Measurements from ENCODE around the gene PANK1.
"Not testable (repeated sequence)": the region's sequence is repeated elsewhere in the genome, so short reads cannot be mapped to it uniquely, and the experiment has no call there.

The PANK1 gene

DNA sequence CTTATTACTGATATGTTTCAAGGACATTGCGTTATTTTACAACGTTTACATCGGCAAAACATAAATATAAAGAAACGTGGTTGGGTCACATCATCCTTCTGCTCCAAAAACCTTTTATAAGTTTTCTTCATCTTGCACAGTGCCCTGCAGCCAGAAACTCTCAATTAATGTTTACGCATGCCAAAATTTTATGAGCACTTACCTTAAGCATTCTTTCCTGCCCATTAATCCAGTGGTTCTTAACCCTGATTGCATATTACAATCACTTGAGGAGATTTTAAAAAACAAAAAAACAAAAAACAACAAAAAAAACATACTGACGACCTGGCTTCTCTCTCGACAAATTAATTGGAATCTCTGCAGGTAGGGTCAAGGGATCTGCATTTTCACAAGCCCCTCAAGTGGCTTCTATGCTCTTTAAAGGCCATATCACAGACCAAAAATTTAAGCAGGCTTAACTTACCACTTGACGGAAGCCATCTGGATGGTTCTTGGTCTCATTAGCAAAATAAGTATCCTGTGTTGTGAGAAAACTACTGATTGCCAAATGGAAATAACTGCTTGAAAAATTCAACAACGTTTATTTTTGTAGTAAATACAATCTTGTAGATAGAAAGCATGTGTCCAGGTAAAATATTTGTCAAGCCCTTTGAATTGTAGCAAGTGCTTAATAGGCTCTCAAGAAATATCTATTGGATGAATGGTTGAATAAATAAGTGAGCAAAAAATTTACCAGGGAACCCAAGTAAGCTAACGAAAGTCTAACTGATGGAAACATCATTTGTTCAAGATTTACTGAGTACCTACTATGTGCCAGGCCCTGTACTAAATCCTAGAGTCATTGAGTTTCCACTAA, 78.7 kb downstream of the PANK1 start:
- DNase-seq: no peak

DNA sequence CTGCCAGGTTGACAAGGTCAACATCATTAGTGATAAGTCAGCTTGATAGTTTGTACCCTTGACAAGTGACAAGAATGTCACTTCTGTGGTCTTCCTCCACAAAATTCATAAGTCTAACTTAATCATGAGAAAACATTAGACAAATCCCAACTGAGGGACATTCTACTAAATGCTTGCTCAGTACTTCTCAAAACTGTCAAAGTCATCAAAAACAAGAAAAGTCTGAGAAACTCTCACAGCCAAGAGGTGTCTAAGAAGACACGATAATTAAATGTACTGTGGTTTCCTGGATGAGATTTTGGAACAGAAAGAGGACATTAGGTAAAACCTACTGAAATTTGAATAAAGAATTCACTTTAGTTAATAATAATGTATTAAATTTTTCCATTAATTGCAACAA, 79.9 kb downstream of the PANK1 start:
- no peak for DNase-seq

DNA sequence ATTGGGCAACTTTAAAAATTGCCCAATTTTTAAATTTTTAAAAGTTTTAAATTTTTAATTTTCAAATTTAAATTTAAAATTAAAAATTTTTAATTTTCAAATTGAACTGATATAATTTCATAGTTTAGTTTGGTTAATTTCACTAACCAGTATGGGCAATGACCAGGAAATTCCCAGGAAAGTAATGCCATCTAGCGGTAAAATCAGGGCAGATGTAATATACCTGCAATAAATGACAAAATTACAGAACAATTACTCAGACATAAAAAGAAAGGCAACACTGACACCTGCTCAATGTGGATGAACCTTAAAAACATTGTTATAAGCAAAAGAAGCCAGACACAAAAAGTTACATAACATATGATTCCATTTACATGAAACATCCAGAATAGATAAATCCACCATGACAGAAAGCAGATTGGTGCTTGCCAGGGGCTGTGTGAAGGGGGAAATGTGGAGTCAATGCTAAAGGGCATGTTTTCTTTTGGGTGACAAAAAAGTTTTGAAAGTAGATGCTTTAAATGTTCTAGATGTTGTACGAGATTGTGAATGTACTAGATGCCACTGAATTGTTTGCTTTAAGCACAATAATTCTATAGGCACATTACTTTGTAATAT, 81.1 kb downstream of the PANK1 start:
- no peak for DNase-seq

DNA sequence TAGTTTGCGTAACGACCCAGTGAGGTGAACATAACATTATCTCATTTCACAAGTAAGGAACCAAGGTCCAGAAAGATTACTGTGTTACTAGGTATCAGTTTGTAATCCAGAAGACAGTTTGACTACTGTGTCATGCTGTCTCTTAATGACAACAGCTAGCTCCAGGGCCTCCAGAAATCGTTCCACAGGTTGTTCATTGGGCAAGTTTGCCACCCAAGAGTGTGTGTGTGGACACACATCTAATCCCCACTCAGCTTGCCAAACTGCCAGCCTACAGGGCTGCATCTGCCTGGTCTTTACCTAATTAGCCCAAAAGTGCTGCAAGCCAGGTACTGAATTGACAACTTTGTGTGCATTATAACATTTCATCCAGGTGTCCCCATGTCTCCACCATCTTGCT, 81.7 kb downstream of the PANK1 start:
- DNase-seq: no peak

DNA sequence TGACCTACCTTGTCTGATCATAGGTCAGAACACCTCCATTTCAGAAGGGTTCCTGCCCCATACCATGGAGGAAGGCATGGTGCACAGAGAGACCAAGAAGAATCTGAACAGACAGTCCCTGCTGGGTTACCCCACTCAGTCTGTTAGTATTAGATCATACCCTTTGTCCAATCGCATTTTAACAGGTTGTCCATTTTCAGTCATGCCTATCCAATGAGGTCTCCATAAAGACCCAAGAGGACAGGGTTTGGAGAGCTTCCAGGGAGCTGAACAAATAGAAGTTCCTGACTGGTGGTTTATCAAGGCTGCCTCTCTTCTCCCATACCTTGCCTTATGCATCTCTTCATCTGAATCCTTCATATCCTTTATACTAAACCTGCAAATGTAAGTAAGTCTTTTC, 88.4 kb downstream of the PANK1 start:
- no peak for DNase-seq

DNA sequence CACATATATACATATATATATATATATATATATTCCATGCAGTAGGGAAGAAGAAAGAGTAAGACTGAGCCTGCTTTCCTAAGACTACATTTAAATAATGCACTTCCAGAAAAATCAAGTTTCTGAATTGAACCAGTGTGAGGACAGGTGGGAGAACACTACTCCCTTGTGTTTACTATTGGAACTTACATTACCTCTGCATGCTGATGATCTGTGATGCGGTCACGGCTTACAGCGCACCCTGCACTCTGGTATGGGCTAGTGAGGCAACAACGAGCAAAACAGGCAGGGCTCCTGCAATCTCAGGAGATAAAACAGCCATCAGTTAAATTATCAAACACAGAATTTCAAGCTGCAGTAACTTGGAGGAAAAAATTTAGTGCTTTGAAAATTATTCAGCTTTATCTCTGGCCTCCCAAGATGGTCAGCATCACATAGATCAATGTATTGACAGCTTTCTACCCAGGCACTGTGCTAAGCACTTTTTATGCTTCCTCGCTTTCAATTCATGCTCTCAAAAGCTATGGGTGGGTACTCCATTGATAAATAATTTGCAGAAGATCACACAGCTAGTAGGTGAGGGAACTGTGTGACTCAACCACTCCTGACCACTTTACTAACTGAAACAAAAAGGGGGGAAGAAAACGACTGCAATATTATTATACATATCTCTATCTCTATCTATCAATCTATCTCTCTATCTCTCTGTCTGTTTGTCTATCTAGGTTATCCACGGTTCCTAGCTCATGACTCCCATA, 89.2 kb downstream of the PANK1 start:
- no peak for DNase-seq

DNA sequence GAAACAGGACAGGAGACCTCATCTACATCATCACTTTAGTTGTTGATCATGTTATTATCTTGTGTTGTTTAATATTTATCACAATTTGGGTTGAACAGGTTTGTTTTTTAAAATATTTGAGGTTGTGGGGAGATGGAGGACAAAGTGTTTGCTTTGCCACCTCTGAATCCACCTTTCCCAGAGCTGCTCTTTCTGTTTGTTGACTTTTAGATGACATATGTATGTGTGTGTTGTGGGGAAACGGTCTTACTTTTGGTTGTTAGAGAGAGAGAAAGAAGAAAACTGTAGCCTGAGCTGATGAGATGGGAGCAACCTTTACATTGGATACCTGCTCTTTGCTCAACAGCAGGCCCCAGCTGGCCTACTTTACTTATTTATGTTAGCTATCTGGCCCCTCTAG, 90.6 kb downstream of the PANK1 start:
- DNase-seq: no peak

DNA sequence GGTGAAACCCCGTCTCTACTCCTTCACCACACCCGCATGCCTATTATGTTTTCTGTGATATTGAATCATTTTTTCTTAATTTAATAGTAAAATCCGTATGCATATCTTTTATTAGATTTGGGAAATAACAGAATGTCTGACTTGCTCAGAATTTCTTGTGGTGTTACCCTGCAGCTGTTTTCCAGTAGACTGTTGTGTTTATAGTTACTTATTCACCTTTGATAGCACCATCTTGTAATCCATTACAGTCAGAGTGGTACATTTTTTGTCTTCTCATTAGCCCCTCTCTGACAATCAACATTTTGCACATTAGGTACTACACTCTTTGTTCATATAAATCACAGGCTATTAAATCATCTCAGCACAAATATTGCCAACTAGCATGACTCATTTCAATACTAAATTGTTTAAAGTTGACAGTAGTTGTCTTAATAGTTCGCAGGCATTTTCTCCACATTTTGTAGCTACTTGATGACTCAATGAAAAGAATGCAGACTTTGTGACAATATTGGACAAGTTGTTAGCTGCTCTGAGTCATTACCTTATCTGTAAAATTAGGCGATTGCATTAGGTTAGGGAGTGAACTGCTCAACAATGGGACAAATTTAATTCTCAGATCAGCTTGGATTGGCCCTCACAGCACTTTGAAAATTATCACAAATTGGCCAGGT, 91.8 kb downstream of the PANK1 start:
- DNase-seq: no peak

DNA sequence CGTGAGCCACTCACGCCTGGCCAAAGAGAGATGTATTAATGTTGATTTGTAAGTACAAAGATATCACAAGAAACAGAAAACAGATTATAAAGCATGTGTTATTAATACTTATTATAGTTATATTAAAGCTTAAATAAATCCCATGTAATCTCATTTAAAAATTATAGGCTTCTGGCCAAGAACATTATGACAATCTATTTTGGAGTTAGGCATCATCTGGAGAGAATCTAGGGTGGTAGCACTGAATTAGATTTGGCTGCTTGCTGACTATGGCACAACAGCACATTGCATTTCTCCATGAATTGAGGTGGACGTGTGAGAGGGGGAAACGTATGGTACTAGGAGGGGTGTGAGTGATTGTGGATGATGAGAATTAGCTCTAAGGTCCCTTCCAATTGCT, 92.8 kb downstream of the PANK1 start:
- DNase-seq: no peak

DNA sequence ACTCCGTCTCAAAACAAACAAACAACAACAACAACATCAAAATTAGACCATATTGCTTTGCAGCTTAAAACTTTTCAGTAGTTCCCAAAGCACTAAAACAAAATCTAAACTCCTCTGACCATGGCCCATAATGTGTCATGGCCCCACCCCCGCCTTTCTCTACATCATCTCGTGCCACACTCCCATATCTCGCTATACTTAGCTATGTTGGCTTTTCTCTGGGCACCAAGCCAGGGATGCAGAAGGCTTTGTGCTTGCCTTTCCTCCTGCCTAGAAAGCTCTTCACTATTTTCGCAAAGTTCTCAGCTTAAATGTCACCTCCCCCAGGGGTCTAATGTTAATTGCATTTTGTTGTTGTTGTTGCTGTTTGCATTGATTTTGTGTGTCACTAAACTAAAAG, 94.5 kb downstream of the PANK1 start:
- no peak for DNase-seq

DNA sequence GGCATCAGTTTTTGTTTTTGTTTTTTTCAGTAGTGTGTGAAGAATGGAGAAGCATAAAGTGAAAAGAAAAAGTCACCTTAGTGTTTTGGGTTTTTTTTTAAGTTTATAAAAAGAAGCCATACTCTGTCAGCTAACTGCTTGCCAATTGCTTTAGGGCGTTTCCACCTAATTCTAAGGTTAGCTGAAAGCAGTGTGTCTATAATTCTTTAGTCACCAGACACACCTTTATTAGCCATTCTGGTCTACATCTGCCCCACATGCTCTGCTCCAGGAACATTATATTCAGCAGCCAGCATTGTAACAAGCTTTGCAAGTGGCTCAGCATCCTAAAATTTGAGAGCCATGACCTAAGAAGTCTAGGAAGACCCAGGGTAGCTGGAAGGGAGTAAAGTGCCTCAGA, 95.5 kb downstream of the PANK1 start:
- DNase-seq: no peak

DNA sequence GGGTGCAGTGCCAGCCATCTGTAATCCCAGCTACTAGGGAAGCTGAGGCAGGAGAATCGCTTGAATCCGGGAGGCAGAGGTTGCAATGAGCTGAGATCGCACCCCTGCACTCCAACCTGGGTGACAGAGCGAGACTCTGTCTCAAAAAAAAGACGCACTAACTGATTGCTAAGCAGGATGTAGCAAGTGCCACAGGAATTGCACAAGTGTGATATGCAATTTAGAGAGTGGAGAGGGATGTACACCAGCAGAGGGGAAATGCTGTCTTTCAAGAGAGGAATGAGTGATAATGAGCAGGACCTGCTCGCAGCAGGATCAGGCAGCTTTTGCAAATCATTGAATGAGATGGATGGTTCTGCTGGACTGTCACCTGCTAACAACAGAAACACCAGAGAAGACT, 96.4 kb downstream of the PANK1 start:
- no peak for DNase-seq

DNA sequence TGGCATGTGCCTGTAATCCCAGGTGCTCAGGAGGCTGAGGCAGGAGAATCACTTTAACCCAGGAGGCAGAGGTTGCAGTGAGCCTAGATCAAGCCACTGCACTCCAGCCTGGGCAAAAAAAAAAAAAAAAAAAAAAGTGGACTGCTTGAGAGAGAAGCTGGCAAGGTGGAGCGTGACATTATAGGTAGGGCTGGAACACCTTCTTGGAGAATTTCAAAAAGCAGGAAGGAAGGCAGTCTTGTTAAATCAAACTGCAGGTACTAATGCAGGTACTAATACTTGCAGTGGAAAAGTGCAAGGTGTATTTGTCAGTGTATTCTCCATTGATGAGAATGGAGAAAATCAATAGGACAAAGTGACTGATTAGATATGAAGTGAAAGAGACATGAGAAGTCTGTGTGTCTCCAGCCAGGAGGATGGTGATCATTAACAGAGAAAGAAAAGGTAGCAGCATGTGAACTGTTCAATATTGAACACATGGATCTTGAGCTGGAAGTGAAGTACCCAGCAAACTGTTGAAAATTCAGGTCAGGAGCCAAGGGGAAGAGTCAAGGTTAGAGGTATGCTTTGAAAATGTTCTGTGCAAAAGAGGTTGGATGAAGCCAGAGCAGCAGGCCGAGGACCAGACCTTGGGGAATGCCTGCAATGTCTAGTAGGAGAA, 97.1 kb downstream of the PANK1 start:
- no peak for DNase-seq

DNA sequence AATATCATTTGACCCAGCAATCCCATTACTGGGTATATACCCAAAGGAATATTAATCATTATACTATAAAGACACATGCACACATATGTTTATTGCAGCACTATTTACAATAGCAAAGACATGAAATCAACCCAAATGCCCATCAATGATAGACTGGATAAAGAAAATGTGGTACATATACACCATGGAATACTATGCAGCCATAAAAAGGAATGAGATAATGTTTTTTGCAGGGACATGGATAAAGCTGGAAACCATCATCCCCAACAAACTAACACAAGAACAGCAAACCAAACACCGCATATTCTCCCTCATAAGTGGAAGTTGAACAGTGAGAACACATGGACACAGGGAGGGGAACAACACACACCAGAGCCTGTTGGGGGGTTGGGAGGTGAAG, 98.4 kb downstream of the PANK1 start:
- DNase-seq: not testable (repeated sequence)

DNA sequence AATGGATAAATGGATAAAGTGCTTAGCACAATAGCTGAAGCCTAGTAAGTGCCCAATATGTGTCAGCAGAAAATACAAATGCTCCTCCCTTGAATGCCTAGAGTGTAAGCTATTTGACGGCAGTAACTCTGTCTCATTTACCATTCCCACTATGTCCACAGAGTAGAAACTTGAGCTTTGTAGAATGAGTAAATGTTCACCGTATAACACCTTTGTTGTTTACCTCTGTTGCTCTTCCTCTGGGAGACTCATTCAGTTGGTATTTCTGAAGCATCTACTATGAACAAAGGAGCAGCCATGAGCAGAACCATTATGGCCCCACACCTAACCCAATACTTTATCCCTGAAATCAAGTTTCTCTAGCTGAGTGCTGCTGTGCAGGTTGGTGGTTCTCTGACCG, 101.2 kb downstream of the PANK1 start:
- no peak for DNase-seq

DNA sequence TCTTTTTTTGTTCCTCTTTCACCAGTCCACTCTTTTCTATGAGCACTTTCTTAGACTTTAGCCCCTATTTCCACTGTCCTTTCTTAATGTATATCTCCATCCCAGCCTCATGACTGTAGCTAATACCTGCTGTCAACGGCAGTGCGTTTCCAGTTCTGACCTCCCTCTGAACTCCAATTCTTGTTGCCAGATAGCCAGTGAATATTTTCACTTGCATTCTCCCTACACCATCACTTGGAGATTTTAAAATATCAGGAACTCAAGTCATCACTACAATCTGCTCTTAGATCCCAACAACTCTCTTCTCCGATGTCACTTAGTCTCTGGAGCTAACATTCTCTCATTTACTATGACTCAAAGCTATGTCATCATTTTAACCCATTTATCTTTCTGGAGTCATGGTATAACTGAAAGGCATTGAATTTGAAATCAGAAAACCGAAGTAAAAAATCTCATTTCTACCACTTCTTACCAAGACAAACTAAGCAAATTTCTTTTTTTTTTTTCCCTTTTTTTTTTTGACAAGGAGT, 104.6 kb downstream of the PANK1 start:
- no peak for DNase-seq

DNA sequence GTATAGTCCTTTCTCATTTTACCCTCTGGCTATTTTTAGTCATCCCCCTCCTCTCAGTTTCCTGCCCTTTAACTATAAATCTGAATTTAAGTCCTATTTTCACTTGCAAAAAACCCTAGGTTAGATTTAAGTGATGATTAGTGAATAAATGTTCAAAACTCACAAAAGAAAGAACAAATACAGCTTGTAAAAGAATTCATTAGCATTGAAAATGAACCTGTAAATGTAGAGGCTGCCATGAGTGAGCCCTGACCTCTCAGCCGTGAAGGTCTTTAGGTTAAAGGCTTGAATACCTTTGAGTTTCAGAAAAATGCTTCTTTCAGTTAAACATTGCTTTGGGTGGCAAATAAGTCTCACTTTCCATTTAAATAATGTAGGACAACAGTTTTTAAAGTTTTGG, 107.7 kb downstream of the PANK1 start:
- DNase-seq: no peak

DNA sequence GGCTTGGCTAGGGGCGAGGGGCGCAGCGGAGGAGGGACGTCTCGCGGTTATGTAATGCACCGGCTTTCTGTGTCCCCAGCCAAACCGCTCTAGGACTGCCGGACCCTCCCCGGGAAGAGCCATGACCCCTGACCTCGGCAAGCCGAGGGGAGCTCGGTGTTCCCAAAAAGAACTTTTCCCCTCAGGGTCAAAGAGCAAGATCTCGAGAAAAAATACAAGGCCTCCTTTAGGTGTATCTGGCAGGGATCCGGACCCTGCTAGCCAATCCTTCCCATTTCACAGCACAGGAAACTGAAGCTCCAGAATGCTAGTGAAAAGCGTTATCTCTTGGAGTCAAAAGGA, 109.1 kb downstream of the PANK1 start:
- DNase-seq: no peak

DNA sequence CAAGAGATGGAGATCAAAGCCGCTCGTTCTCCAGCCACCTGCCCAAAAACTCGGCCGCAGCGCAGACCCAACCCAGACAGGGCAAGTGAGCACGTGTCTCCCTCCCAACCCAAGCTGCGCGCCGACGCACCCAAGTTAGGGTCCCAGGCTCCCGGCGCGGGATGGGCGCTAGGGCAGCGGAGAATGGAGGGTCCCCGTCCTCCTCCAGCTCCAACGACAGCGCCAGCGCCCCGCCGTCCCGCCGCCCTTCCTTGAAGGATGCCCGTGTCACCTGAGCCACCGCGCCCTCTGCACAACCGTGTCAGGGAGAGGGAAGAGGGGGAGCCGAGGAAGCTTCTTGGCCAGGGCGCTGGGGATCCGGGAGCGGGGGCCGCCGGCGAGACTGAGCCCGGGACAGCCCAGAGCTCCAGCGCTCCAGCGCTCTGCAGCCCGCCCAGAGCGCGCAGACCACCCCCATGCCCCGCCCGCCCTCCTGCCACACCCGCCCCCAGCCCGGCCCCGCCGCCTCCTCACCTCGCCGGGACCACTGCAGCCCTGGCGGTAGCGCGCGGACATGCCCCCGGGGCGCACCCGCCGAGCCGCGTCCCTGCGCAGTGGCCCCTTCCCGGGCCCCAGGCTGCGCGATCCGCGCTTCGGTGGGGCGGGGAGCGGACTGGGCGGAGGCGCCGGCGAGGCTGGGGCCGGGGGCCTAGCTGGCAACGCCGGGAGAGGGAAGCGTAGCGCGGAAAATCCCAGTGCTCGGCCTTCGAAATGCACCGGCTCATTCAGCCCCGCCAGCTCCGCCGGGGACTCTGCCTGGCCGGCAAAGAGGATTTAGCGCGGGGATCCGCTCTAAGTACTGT, 109.7 kb downstream of the PANK1 start, which contains the start of gene SLC16A12:
TSS of gene SLC16A12 (minus strand) at position 424 of the 842 bp plus-strand sequence. CDS start 73,016 bp downstream, outside the sequence.
- DNase-seq: no peak

DNA sequence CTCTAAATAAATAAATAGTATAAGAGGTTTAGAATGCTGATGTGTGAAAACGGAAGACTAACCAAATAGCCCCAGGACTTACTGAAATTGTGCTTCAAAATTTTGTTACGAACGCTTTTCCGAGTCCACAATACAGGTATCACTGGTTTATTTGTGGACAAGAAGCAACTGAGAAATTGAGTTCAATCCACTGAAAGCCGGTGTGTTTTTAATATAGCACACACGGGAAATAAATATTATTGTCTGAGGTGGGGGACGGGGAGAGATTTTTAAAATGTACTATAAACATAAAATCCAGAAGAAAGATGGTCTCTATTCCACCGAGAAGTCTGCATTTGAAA, 110.2 kb downstream of the PANK1 start:
- DNase-seq: no peak
